ENCODE data around the gene NDFIP1.

DNA sequence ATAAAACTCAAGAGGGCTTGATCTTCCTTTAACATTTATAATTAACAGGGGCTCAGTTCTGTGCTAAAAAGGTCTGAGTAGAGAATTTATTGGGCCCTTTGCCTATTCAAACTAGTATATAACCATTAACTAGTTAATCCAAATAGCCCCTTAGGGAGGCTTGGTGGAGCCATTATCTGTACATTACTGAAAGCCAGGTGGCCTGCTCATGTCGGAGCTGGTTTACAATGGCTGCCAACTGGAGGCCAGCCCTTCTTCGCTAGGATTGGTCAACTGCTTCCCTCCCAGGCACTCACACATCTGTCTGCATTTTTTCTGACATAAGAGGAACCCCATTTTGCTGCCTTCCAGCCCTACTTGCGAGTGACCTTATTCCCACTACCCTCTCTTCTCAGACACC lies 30.4 kb upstream of the NDFIP1 start:
- TF ChIP-seq, protein P1, sequence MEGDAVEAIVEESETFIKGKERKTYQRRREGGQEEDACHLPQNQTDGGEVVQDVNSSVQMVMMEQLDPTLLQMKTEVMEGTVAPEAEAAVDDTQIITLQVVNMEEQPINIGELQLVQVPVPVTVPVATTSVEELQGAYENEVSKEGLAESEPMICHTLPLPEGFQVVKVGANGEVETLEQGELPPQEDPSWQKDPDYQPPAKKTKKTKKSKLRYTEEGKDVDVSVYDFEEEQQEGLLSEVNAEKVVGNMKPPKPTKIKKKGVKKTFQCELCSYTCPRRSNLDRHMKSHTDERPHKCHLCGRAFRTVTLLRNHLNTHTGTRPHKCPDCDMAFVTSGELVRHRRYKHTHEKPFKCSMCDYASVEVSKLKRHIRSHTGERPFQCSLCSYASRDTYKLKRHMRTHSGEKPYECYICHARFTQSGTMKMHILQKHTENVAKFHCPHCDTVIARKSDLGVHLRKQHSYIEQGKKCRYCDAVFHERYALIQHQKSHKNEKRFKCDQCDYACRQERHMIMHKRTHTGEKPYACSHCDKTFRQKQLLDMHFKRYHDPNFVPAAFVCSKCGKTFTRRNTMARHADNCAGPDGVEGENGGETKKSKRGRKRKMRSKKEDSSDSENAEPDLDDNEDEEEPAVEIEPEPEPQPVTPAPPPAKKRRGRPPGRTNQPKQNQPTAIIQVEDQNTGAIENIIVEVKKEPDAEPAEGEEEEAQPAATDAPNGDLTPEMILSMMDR (conservative IDR thresholded peaks at IDR 0.05; ENCODE audit: low read depth, low read length) = no peak
- no peak for TF ChIP-seq EZH2 (IDR thresholded peaks at IDR 0.05; ENCODE audit: borderline replicate concordance, low read depth, low read length, poor library complexity, severe bottlenecking)
